HT-29 (cell line): Measurements from ENCODE around the gene TBCEL. TPM values are rescaled to one million over a fixed set of nuclear protein-coding genes. Genes with fewer than 3 reads are reported as not detected.

Experiments
- DNase-seq: peaks from one replicate; pipeline ENCODE4 v3.0.0-alpha.2; 2015; ENCODE audit warnings: low spot score
- total RNA-seq: library from RNA; depleted of rRNA; stranded (reverse); fragments of >200 nt; shearing (Covaris generic); gene quantifications from 2 replicates; pipeline ENCODE4 v1.2.3, GENCODE V29; 2014; rRNA removed

TBCEL gene
- total RNA-seq, 1 experiment from 2014 or later: 3.2 TPM

DNA sequence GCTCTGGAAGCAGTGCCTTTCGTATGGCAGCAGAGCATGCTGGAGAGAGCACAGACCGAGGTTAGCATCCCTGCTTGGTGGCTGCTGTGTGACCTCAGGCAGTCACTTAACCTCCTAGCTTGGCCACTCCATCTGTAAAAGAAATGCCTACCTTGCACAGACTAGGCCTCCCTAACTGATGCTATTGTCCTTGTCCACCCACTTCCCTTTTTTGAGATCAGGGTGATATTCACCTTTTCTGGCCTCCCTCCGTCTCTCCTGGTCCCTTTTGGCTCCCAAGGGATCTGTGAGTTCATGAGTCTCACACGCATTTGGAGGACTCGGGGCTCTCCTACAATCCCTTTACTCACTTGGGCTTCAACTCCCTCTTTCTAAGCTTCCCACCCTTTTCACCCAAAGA, 114.4 kb downstream of the TBCEL start:
- no peak for DNase-seq

DNA sequence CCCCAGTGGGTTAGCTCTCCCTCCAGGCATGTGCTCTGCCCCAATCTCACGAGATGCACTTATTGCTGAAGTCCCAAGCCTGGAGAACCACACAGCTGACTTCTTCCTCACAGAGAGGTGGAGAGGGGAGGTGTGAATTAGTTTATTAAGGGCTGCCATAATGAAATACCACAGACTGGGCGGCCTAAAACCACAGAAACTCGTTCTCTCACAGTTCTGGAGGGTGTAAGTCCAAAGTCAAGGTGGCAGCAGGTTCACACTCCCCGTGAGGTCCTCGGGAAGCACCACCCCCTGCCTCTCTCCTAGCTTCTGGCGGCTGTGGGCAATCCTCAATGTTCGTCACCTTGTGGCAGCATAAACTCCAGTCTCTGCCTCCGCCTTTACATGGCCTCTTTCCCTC, 116.5 kb downstream of the TBCEL start:
- no peak for DNase-seq

Other genes starting within 250 kb of the TBCEL start
- gene TECTA, start 77.1 kb downstream of the TBCEL start, total RNA-seq: not detected in 2 replicates